CD4-positive, alpha-beta T cell treated with Interleukin-12 subunit alpha and Interleukin-12 subunit beta, for 1 hour (primary cell): Measurements from ENCODE around the gene LPP.

Experiments
- DNase-seq: peaks from one replicate; pipeline ENCODE4 v3.0.0-alpha.2; 2020

Gene LPP

DNA sequence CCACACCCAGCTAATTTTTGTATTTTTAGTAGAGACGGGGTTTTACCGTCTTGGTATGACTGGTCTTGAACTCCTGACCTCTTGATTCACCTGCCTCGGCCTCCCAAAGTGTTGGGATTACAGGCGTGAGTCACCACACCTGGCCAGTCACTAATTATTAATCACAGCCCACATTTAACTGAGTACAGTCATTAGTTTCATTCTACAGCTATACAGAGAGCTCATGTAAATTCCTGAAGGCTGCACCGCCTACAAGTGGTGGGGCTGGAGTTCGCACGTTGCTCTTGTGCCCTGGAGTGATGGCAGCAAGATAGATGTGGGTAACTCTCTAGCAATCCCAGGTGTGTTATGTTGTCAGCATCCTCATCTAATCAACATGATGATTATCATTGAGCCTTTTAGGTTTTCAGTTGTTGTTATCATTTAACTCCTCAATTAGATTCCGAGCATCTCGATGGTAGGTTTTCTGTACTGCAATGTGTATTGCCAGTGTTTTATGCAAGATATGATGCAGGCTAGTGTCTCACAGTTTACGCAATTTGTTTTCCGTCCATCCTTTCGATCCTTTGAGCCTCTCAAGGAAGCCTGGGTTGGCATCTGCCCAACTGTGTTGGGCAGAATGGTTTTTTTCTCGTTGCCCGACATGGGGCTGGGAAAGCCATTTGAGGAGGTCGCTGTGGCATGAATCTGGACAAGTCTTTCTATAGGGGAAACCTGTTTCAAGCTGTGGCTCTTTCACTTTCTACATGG, 216.3 kb downstream of the LPP start:
- DNase-seq, result no peak

DNA sequence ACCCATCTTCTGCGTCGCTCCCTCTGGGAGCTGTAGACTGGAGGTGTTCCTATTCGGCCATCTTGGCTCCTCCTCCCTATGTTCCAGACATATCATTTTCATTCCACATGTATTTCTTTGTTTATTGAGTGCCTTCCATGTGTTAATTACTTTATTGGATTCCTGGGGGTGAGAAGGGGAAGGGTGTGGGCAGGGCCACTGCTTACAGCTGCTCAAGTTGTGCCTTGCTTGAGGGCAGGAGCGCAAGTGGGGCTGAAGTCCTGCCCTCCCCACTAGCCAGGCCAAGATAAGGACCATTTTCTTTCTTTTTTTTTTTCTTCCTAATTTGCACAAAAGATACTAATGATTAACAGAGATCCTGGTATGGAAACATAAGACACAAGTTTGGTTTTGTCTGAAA, 224.8 kb downstream of the LPP start:
- DNase-seq, result no peak

DNA sequence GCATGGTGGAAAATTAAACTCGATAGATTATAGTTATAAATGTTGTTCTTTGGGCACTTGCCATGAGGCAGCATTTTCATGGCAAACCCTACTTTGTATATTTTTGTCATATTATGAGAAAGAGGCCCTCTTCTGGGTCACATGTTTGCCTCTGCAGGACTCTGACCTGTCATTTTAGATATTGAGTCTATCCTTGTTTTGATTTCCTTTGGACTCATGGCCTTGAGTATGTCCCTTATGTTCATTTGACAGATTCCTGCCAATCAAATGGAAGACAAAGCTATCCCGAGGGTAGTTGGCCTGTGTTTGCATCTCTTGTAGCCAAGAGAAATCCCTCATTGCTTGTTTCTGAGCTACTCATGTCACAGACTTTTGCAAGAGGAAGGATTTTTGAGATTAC, 226.3 kb downstream of the LPP start:
- no peak for DNase-seq

DNA sequence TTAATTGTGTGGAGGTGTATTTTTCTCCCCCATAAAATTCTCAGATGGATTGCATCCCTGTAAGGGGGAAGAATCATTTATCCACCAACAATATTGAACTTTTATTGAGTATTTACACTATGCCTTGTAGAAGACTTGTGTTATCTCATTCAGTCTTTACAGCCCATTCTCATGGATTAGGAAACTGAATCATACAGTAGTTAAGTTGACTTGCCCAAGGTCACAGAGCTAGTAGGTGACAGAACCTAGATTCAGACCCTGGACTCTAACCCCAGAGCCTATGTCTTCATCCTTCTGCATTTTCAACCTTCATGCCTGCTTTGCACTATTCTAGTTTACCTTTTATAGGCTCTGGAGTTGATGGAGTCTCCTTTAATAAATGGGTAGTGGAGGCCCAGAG, 226.8 kb downstream of the LPP start:
- DNase-seq, result no peak

DNA sequence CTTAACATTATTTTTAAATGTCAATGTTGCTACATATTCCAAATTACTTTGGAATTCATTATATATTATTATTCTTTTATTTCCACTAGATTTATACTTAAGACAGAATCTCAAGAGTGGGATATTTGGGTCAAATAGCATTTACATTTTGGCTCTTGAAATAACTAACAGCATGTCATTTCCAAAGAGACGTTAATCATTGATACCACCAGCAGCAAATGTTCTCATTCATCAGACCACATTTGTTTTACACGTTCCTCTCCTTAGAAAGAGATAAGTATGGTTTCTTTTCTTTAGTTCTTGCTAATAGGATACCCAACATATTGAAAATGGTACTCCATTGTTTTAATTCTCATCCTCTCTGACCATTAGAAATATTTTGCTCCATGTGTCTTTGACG, 229.8 kb downstream of the LPP start:
- DNase-seq, result no peak

DNA sequence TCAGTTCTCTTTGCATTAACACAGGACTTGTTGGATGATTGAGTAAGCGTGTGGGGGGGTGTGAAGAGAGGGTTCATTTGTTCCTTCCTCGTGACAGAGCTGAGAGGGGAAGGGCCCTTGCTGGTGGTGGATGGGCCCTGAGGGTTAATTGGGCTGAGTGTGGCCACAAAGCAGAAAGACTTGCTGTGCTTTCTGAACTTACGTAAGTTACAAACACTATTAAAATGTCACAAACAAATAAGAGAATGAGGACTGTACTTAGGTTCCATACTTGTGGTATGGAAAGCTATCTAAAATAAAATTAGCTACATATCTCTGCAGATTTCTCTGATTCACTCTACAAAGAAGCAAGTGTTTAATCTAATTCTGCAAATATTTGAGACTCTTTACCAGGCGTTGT, 231.3 kb downstream of the LPP start:
- peak; percentile 12 for DNase-seq

DNA sequence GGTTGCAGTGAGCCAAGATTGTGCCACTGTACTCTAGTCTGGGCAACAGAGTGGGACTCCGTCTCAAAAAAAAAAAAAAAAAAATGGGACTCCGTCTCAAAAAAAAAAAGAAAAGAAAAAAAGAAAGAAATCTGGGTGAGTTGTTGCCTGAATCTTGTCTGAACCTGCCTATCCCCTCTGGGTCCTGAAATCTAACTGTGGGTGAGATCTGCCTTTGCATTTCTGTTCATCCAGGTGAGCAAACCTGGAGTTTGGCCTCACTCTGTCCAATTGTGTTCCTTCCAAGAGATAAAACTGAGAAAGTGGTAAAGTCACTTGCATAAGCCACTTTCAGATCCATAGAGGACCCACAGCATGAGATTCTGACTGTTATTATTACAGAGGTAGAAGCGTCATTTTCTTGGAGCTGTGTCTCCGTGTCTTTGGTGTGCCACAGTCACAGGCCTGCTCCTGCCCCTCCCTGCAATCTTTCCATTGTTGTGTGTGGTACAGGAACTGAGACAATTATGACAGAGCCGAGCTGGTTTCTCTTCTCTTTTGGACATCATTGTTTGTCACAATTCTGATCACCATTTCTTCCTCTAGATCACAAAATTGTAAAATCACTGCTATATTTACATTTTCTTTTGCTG, 235.9 kb downstream of the LPP start:
- peak; percentile 41 for DNase-seq

DNA sequence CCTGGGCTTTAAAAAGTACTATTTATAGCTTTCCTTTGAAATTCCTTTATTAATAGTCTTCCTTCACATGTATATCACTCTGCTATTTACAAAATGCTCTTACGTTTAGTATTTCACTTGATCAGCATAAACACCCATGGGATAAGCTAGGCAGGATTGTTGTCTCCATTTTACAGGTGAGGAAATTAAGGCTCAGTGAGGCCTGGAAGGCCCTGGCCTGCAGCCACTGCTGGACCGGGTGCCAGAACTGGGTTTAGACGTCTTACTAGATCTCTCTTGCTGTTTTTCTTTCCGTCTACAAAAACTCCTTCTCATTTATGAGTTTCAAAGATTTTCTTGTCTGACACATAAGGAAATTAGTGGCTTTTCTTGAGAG, 236.4 kb downstream of the LPP start:
- no peak for DNase-seq

DNA sequence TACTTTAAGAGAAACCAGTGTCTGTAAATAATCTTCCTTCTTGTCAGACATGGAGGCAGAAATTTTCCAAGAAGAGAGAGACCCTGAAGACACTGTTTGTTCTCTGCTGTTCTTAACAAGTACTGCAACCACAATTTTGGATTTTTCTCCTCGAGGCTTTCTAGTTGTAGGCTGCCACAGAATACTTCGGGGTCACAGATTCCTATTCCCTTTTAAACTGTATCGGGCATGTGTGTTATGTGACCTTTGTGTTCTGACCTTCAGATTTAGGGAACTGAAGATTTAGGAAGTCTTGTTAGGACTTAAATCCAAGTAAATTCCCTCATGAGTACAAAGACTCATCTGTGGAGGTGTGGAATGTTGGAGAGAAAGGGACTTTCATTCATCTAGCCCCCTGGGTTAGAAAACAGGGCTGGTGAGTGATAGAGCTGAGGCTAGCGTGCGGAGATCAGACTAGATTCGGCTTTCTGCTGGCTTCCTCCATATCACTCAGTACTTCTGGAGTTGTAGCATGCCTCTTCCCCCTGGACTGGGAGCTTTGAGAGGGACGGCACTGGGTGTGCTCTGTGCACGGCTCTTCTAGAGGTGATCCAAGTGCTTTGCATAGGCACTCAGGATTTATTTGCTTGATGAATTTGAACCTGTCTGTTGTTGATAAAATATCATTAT, 237.0 kb downstream of the LPP start:
- DNase-seq, result no peak

DNA sequence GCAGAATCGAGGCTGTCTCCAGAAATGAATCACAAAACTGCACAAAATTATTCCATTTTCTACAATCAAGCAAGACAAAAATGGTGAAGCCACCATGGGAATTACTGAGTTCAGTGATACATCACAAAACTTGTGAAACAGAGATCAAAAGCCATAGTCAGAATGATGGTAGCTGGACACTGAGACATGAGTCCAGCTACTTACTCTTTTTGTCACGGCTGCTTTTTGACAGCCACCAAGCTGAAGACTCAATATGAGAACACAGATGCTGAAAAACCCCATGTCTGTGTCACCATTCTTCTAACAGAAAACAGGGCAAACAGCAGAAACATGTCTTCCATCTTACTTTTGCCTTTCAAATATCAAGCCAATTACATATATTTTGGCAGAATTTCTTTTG, 237.6 kb downstream of the LPP start:
- DNase-seq, result no peak

DNA sequence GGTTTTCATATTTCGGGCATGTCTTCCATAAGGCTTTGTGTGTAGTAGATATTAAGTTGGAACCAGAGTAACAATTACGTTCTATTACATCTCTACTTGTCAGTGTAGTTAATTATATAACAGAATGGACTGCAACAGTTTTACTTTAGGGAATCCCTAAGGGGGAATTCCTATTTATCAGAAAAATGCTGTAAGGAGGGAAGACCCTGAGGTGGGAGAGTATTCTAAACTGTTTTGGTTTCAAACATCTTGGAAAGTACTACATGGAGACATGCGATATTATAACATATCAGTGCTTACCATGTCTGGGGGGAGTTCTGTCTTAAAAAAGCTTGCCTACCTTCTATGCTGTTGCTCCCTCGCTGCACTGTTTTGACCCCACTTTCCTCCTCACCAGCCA, 238.1 kb downstream of the LPP start:
- DNase-seq, result no peak

DNA sequence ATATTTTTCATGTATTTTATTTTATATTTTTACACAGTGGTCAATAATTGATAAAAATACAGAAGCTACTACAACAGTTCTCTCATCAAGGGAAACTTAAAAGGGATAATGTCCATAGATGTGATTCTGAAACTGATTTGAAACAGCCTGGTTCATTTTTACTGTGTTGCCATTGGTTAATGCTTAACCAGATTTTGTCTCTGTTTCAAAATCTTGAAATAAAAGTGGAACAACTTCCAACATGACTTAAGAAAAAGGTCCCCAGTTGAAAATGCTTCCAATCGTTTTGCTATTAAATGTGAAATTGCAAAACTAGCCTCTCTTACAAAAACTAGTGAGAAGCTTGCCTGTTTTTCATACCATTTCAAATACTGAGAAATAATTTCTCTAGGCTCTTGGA, 240.7 kb downstream of the LPP start:
- no peak for DNase-seq

DNA sequence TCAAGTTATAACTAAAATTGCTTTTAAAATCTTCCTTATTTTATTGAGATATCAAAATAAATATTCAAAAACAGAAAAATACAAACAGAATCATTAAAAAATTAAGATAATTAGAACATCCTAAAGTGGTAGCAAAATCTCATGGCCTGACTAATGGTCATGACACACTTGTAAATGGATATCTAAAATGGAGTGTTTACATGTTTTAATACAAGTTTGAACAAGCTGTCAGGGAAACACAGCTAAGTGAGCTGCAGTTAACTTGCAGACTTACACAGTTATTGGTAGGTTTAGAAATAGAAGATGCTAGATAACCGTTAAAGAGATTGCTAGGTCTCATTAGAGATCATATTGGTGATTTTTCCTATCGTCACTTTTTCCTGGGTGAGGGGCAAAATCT, 242.3 kb downstream of the LPP start:
- no peak for DNase-seq

DNA sequence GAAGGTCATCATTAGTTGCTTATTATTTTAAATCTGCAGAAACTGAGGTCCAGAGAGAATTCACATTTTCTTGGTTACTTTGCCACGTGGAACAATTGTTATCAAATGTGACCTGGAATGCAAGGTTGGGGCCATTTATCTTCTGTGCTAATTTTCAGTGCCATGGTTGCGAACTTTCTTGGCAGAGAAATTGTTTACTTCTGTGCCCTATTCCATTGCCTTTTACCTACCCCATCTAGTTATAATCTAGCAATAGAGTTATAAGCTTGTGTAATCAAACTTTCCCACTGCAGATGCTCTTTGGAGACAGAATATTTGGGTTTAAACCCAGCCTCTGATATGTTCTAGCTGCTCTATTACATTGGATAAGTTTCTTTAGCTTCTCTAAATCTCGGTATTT, 242.9 kb downstream of the LPP start:
- no peak for DNase-seq

DNA sequence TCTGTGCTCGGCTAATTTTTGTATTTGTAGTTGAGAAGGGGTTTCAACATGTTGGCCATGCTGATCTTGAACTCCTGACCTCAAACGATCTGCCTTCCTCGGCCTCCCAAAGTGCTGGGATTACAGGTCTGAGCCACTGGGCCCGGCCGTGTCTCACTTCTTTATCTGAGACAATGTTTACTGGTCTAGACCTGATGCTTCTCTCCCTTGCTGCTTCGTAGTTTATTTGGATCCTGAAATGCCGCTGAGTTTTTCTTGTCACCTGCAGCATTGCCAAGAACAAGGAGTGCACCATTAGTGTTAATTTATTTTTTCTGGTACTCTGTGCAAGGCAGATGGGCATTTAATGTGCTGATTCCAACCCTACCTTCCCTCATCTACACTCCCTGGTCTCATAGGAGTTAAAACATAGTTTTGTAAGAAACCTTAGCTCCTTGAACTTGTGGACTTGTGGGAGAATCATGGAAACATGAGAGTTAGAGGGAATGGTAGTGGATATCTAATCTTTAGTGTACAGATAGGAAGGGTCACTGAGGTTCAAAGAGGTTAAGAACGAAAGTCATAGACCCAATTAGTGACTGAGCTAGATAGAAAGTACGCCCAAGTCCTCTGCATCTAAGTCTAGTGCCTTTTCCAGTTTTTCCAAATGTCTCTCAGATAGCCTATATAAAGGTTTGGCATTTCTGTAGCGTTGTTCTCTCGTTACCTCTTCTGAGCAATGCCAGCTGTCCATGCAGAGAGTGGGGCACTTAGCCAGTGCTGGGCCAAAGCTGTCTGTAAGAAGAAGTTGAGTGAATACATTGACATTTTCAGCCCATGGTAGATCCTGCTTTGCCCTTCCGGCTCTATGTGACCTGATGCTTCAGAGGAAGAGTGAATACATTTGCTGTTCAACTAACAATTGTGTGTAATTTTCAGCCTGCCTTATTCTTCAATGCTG, 244.1 kb downstream of the LPP start:
- no peak for DNase-seq

DNA sequence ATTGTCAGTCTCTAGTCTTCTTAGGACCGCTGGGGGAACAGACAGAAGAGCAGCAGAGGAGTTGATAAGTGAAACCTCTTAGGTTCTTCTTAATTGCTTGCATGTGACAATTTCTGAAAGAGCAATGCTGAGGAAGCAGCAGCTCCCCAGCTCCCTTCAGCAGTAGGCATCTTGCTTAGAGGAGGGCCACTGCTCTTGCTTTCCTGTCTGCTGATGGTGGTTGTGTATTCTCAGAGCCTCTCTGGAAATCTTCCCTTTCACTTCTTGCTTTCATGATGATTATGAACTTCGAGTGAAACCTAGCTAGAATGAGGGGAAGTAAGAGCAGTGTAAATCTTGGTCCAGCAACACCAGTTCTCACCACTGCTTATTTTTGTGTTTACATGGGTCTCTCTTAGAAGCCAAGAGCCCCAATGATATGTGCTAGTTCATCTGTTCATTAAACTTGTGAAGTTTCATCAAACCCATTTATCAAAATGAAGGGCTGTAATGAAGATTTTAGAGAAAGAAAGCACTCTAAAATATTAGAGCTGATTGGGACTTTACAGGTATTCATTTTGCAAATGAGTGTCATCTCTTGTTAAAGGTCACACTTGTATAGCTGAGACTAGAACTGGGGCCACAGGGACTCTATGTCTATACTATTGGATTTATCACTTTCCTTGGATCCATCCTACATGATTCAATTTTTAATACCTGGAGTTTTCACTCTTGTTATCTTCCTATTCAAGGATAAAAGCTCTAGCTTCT, 246.7 kb downstream of the LPP start:
- peak; percentile 9 for DNase-seq

DNA sequence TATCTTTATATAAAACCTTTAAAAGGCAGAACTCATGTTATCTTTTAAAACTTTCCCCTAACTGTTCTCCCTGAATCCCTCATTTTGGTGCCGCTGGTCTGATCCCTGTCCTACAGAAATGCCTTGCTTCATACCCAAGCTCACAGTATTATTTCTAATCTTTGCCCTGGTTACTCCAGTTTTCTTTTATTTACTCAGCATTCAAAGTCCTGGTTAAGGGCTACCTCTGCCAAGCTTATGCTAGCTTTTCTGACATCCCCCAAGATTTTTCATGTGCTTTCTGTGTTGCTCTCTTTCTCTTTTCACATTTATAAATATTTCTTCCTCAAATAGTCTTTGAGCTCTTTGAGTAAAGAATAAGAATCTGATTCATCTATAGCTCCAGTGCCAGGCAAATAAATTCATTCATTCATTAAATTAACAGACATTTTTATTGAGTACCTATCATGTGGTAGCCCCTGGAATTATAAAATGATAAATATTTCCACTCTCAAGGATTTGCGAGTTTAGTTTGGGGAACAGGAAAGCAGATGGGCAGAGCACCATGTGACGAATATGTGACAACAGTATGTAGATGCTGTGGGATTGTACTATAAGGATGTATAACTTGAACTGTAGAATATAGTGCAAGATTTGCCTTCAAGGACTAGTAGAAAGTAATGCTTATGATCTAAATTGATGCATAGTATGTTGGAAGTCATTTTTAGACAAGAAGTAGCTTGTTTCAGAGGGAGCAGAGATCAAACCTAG, 247.5 kb downstream of the LPP start:
- DNase-seq, result no peak

DNA sequence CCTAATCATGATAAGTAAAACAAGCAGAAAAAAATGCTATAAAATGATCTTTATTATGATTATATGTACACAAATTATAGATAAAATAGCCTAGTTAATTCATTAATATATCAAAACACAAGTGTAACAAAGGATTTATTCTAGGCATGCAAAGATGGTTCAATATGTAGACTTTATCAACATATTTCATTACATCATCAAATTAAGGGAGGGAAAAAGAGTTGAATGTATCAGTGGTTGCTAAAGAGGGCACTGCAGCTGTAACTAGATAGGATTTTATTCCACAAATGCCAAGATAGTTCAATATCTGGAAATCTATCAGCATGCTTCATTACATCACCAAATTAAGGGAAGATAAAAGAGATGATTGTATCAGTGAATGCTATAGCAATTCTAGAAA, 248.3 kb downstream of the LPP start:
- DNase-seq, result no peak

DNA sequence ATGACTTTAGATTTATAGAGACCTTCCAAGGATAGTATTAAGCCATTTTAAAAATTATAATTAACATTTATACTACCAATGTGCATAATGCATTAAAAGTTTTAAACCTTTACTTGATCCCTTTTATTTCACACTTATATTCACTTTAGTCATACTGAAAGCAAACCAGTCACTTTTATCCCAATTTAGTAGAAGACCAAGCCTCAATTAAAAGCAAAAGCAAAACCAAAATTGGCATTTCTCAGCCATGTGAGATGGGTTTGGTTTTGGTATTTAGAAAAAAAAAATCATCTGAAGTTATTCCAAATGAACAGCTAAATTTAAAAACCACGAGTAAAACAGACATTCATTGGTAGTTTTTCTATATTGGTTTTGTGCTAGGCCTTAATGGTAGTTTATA, 249.4 kb downstream of the LPP start:
- DNase-seq, result no peak

DNA sequence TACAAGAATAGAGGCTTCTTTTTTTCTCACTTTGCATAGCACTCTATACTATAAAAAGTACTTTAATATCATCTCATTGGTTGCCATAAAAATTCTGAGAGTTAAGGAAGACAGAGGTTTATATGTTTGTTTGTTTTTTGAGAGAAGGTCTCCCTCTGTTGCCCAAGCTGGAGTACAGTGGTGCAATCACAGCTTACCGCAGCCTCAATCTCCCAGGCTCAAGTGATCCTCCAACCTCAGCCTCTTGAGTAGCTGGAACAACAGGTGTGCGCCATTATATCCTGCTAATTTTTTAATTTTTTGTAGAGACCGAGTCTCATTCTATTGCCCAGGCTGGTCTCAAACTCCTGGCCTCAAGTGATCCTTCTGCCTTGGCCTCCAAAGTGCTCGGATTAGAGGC, 250.2 kb downstream of the LPP start:
- DNase-seq, result no peak

DNA sequence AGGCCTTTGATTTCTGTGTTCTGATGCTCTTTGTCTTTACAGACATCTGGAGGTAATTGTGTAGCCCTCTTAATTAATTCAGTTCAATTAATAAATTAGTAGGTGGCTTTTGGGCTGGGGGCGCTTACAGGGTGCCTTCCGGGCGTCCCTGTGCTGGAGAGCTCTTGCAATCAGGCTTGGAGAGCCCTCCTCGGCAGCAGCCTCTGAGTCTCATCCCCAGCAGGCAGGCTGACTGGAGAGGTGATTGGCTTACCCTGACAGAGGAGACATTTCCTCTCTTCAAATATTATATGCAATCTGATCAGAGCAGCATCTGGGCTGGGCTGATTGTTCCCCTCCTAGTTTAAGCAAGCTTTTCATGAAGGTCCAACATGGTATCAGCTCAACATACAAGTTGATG, 250.7 kb downstream of the LPP start:
- DNase-seq, result no peak
